ENCODE data around the gene OR5F1. TPM values are rescaled to one million over a fixed set of nuclear protein-coding genes. Genes with fewer than 3 reads are reported as not detected.

OR5F1 gene
- total RNA-seq (not detected in 2 replicates), polyA plus RNA-seq (not detected in 2 replicates), polyA minus RNA-seq (ENCODE audit: low replicate concordance) (not detected in 2 replicates)
- not detected in 2 replicates for polyA plus RNA-seq (2012)

DNA sequence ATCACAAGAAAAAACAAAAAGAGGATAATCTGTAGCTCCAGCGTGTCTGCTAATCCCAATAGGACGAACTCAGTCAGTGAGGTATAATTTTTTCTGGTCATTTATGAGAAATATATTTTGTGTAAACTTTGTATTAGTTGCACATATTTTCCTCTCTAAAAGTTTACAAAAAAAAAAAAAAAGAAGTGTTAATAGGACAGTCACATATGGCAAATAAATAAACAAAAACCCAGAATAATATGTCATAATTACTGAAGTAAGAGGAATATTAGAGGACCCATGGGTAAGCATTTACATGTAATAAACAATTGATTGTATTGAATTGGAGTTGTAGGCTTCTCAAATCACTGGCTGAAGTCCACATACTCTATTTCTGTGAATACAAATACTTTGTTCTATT is at the start of gene OR5F1:
Gene OR5F1 (minus strand): TSS at position 101 of the 400 bp plus-strand sequence. CDS start 0 bp downstream, at position 101.
- DNase-seq (ENCODE audit: low read depth in 2 of 2): no peak
- H3K27ac ChIP-seq (ENCODE audit: insufficient read depth, low read length): no peak within 1 kb of the TSS
- no peak within 1 kb of the TSS for H2AFZ ChIP-seq (ENCODE audit: low read length)
- H3K4me1 ChIP-seq (ENCODE audit: control insufficient read depth, extremely low read depth, insufficient read depth, low read length): no peaks in the 10 kb centered on the region
- no peak within 1 kb of the TSS for H3K9ac ChIP-seq (ENCODE audit: insufficient read depth, low read length)
- H3K9me3 ChIP-seq (ENCODE audit: control insufficient read depth, insufficient read depth, low read depth, low read length): no peaks in the 10 kb centered on the region
- no peak within 1 kb of the TSS for H3K4me3 ChIP-seq (replicated peaks in 1 of 4; ENCODE audit: control extremely low read depth in 1 of 4, insufficient read depth in 1 of 4, low read depth in 3 of 4, low read length in 4 of 4)
- H3K36me3 ChIP-seq (ENCODE audit: control insufficient read depth, insufficient read depth, low read length): no peaks in the 10 kb centered on the region
- H3K4me2 ChIP-seq (ENCODE audit: extremely low read depth, insufficient read depth, low read length): no peak within 1 kb of the TSS
- no peaks in the 10 kb centered on the region for H4K20me1 ChIP-seq (ENCODE audit: control insufficient read depth, extremely low read depth, insufficient read depth, low read length)
- TF ChIP-seq EZH2 (IDR thresholded peaks at IDR 0.05; ENCODE audit: low read length, missing control alignments): no peak
- TF ChIP-seq, protein P1, sequence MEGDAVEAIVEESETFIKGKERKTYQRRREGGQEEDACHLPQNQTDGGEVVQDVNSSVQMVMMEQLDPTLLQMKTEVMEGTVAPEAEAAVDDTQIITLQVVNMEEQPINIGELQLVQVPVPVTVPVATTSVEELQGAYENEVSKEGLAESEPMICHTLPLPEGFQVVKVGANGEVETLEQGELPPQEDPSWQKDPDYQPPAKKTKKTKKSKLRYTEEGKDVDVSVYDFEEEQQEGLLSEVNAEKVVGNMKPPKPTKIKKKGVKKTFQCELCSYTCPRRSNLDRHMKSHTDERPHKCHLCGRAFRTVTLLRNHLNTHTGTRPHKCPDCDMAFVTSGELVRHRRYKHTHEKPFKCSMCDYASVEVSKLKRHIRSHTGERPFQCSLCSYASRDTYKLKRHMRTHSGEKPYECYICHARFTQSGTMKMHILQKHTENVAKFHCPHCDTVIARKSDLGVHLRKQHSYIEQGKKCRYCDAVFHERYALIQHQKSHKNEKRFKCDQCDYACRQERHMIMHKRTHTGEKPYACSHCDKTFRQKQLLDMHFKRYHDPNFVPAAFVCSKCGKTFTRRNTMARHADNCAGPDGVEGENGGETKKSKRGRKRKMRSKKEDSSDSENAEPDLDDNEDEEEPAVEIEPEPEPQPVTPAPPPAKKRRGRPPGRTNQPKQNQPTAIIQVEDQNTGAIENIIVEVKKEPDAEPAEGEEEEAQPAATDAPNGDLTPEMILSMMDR (conservative IDR thresholded peaks at IDR 0.05 in 1 of 2, IDR thresholded peaks at IDR 0.05 in 1 of 2; ENCODE audit: low read depth in 1 of 2, low read length in 2 of 2): no peak
- H3K79me2 ChIP-seq (ENCODE audit: control insufficient read depth, insufficient read depth, low read length): no peaks in the 10 kb centered on the region
- no peaks in the 10 kb centered on the region for H3K27me3 ChIP-seq (ENCODE audit: control insufficient read depth, insufficient read depth, low read length)

DNA sequence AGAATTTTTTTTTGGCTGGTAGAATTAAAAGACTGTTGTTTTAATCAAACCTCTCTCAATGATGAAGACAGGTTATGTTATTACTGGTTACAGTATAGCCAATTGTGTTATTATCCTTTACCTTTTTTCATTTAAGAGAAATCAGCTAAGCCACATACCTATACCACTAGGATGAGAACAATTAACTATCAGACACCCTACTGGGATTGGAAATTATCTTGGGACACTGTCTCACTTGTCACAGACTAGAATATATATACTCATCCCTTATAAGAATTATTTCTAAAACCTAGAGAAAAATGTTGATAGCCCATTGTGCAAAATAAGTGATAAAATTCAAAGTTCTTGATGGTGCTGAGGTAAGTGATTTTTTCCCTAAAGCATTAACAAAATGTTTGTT is 32.9 kb upstream of the OR5F1 start, which contains the start of gene OR5AS1:
Gene OR5AS1 (plus strand): TSS at position 301 of the 400 bp plus-strand sequence. CDS start 2,765 bp downstream, outside the sequence.
- Histone ChIP-seq H3K36me3 (ENCODE audit: control insufficient read depth, insufficient read depth, low read length) (no peaks in the 10 kb centered on the region), H3K4me2 (ENCODE audit: extremely low read depth, insufficient read depth, low read length) (no peak within 1 kb of the TSS), H3K9me3 (ENCODE audit: control insufficient read depth, insufficient read depth, low read depth, low read length) (no peaks in the 10 kb centered on the region), H3K4me3 (replicated peaks in 1 of 4; ENCODE audit: control extremely low read depth in 1 of 4, insufficient read depth in 1 of 4, low read depth in 3 of 4, low read length in 4 of 4) (no peak within 1 kb of the TSS), H4K20me1 (ENCODE audit: control insufficient read depth, extremely low read depth, insufficient read depth, low read length) (no peaks in the 10 kb centered on the region), H3K27me3 (ENCODE audit: control insufficient read depth, insufficient read depth, low read length) (no peaks in the 10 kb centered on the region), H2AFZ (ENCODE audit: low read length) (no peak within 1 kb of the TSS), H3K79me2 (ENCODE audit: control insufficient read depth, insufficient read depth, low read length) (no peaks in the 10 kb centered on the region), H3K27ac (ENCODE audit: insufficient read depth, low read length) (no peak within 1 kb of the TSS), H3K9ac (ENCODE audit: insufficient read depth, low read length) (no peak within 1 kb of the TSS), H3K4me1 (ENCODE audit: control insufficient read depth, extremely low read depth, insufficient read depth, low read length) (no peaks in the 10 kb centered on the region)
- no peak for TF ChIP-seq EZH2 (IDR thresholded peaks at IDR 0.05; ENCODE audit: low read length, missing control alignments)
- TF ChIP-seq, protein P1 (conservative IDR thresholded peaks at IDR 0.05 in 1 of 2, IDR thresholded peaks at IDR 0.05 in 1 of 2; ENCODE audit: low read depth in 1 of 2, low read length in 2 of 2): no peak
- no peak for DNase-seq (ENCODE audit: low read depth in 2 of 2)

DNA sequence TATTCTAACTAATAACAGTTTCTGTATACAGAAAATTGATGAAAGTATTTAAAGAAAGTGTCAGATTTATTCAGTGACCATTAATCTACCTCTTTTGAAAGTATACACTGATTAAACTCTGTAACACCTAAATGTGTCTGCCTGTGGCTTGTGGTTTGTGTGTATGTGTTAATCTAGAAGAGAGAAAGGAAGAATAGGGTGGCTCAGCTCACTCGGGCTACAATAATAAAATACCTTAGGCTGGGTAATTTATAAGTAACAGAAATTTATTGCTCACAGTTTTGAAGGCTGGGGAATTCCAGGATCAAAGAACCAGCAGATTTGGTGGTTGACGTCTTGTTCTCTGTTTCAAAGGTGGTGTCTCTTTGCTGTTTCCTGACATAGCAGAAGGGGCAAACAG is 19.4 kb upstream of the OR5F1 start:
- H3K79me2 ChIP-seq (ENCODE audit: control insufficient read depth, insufficient read depth, low read length): no peaks in the 10 kb centered on the region
- H3K4me3 ChIP-seq (replicated peaks in 1 of 4; ENCODE audit: control extremely low read depth in 1 of 4, insufficient read depth in 1 of 4, low read depth in 3 of 4, low read length in 4 of 4): no peak overlapping the region
- no peak overlapping the region for H3K4me2 ChIP-seq (ENCODE audit: extremely low read depth, insufficient read depth, low read length)
- no peaks in the 10 kb centered on the region for H3K4me1 ChIP-seq (ENCODE audit: control insufficient read depth, extremely low read depth, insufficient read depth, low read length)
- no peak overlapping the region for H3K9ac ChIP-seq (ENCODE audit: insufficient read depth, low read length)
- H3K27ac ChIP-seq (ENCODE audit: insufficient read depth, low read length): no peak overlapping the region
- H4K20me1 ChIP-seq (ENCODE audit: control insufficient read depth, extremely low read depth, insufficient read depth, low read length): no peaks in the 10 kb centered on the region
- no peaks in the 10 kb centered on the region for H3K9me3 ChIP-seq (ENCODE audit: control insufficient read depth, insufficient read depth, low read depth, low read length)
- TF ChIP-seq, protein P1 (conservative IDR thresholded peaks at IDR 0.05 in 1 of 2, IDR thresholded peaks at IDR 0.05 in 1 of 2; ENCODE audit: low read depth in 1 of 2, low read length in 2 of 2): no peak
- TF ChIP-seq EZH2 (IDR thresholded peaks at IDR 0.05; ENCODE audit: low read length, missing control alignments): no peak
- no peak for DNase-seq (ENCODE audit: low read depth in 2 of 2)
- no peaks in the 10 kb centered on the region for H3K27me3 ChIP-seq (ENCODE audit: control insufficient read depth, insufficient read depth, low read length)
- no peak overlapping the region for H2AFZ ChIP-seq (ENCODE audit: low read length)
- no peaks in the 10 kb centered on the region for H3K36me3 ChIP-seq (ENCODE audit: control insufficient read depth, insufficient read depth, low read length)

All from fibroblast of lung (primary cell).